Activated CD4-positive, alpha-beta T cell treated with anti-CD3 and anti-CD28 coated beads, Interleukin-2, Interleukin-6, amounts not matched to agents 100 ng/mL and 50 ng/mL, durations not matched to agents 16 hours and 8 hours (primary cell): Measurements from ENCODE around the gene FAM120A.

Experiments
- DNase-seq: peaks from one replicate; pipeline ENCODE4 v3.0.0-alpha.2; 2020

FAM120A gene

GRCh38 chr9:93565089-93565488, 113.6 kb downstream of the FAM120A start:
- peak; percentile 35 for DNase-seq

DNA sequence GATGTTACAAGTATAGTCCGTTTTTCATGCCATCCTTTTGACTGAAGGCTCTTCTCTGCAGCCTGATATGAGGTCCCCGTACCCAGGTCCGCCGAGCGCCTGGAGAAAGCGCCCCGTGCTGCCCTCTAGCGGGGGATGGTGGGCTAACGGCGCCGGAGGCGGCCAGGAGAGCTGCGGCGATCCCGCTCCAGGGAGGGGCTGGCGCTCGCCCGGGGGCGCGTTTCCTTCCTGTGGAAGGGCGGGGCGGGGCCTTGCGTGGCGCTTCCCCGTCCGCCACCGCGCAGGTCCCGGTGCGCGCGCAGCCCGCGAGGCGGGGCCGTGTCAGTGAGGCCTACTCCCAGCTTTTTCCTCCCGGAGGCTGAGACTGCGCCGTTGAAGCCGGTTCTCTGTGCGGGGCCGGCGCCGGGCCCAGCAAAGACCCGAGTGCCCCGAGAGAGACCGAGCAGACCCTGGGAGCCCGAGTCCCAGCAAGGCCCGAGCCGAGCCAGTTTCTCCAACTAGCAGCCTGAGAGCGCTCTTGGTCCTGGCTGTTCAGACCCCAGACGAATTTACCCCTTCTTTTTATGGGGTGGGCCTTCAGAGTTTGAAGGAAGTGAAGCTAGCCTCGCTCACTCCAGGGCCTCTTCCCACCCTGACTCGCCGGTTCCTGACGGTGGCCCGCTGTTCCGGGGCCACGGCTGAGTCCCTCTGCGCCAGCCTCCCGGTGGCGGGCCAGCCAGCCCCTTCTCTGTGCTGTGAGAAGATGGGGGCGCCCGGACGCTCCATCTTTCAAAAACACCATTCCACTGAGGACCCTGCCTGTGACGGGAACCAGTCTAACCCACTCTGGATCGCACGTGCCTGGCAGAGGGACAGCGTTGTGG, 115.2 kb downstream of the FAM120A start:
- peak; percentile 99 for DNase-seq

DNA sequence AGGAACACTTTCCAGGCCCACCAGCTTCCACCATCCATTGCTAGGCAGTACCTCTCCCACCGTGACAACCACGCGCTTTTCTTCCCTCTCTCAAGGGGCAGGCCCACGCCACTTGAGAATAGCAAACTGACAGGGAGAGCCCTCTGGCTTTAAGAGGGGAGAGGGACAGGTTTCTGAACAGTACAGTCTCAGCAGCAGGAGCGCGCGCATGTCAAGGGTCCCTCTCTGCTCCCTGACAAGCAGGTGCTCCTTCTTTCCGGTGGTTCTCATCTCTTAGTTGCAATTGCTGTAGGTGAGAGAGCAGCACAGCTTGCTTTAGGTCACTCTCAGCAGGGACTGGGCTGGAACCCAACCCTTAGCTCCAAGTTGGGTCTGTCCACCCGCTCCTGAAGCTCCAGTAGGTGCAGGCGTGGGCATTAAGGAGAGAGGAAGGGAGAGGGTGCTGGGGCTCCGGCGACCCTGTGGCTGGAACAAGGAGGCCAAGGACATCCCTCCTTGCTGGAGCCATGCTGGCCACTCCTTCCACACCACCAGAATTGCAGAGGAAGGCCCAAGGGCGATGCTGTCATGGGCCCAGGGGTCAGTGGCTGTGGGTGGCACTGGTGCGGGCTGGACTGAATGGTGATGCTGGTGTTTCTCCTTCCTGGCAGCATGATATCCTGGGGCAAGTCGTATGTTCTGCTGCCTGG, 115.9 kb downstream of the FAM120A start:
- DNase-seq: peak; percentile 11

DNA sequence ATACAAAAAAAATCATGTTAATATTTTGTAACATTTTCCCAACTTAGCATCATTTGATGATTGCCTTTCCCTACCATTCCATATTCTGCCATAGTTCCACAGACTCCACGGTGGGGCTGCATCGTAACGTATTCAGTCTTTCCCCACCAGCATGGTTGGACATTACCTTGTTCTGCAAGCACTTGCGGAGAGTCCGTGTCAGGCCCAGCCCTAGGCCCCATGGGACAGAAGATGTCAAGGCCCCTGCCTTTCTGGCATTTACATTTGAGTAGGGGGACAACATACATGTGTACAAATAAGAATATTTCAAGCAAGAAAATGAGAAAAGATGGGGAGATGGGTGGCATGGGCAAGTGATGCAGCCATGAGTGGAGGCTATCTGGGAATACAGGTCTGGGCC, 116.7 kb downstream of the FAM120A start:
- no peak for DNase-seq

DNA sequence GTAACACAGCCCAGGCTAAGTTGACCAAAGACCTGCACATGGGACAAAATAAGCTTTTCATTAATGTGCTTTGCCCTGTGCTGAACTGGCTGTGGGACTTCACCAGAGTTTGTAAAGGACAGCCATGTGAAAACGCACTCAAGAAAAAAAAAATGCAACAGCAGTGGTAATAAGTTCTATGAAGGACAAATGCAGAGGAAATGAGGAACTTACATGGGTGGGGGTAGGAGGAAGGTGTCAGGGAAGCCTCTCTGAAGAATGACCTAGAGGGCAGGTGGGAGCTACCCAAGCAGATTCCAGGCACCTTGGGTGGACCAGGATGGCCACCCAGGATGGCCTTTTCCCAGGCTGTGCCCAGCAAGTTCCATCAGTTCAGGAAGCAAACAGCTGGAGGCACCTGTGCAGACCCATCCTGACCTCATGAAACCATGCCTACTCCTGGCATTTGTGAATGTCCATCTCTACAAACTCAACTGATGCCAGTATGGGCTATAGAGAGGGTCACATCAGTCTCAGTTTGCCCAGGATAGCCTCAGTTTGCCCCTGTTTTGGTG, 118.2 kb downstream of the FAM120A start:
- DNase-seq: no peak

DNA sequence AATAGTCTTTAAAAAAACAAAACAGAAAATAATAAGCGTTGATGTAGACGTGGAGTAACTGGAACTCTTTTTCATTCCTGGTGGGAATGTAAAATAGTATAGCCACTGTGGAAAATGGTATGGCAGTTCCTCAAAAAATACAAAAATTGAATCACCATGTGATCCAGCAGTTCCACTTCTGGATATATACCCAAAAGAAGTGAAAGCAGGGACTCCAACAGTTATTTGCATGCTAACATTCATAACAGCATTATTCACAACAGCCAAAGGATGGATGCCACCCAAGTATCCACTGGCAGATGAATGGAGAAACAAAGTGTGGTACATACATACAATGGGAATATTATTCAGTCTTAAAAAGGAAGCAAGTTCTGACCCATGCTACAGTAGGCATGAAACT, 120.7 kb downstream of the FAM120A start:
- DNase-seq: no peak

- no peak for DNase-seq
These were observed 121.4 kb downstream of the FAM120A start for GRCh38 chr9:93572636-93573515.

- DNase-seq: no peak
These were observed 122.0 kb downstream of the FAM120A start for GRCh38 chr9:93573516-93573828.

DNA sequence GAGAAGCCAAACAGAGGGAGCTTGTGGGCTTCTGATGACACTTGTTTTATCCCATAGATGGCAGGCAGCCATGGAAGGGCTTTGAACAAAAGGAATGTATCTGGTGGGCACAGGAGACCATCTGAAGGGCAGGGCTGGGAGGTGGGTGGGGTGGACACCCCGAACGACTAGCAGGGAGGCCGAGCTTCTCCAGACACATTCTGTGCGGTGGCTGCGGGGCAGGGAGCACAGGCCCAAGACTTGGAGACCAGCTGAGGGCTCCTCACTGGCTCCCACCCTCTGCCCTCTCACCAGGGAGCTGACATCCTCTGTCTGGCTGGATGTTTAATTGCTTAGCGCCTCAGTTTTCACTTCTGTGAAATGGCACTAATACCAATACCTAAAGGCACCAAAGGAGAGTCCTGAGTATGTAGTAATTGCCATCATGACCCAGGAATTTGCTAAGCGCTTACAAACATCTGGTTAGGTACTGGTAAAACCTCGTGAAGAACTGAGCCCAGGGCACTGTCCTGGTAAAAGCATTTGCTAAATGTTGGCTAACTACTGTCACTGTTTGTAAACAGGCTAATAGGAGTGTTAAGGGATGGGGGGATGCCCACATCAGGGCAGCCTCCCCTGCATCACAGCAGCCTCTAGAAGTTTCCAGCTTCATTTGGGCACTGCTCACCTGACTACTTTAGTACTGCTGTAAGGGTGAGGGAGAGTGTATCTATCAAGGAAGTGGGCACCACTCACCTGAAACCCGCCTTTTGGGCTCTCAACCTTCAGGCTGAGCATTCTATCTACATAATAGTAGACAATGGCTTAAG, 122.8 kb downstream of the FAM120A start:
- no peak for DNase-seq

DNA sequence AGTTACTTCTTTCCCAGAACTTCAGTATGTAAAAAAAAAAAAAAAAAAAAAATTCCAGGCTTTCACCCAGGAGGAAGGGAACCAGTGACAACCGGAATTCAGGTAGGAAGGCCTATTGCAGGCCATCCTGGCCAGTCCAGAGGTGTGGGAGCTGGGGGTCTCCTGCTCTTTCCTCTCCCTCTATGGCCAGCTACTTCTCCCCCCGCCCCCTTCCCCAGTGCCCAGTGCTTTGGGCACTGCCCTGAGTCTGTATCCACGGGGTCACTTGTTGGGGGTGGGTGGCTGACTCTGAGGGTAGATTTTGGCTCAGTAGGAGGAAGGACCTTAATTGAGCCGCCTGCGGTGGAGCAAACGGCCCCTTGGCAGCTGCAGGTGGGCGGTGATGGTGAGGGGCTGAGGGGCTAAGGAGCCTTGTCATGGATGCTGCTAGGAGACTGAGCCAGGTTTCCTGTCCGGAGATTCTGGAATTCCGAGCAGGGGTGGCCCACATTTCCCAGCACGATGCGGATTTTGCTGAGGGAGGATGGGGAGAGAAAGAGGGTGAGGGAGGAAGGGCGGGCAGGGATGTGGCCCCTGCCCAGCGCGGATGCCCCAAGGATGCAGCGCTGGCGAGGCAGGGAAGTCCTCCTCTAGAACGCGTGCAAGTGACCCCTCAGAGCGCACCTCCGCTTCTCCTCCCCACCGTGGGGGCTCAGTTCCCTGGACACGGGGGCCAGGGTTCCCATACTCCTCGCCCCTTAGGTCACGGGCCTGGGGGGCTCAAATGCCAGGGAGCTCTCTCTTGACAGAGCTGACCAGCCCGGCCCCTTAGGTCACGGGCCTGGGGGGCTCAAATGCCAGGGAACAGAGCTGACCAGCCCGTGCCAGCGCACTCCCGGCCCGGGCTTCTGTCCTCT, 123.7 kb downstream of the FAM120A start:
- DNase-seq: no peak

- DNase-seq: peak; percentile 52
These were observed 124.3 kb downstream of the FAM120A start for GRCh38 chr9:93575796-93576257.

DNA sequence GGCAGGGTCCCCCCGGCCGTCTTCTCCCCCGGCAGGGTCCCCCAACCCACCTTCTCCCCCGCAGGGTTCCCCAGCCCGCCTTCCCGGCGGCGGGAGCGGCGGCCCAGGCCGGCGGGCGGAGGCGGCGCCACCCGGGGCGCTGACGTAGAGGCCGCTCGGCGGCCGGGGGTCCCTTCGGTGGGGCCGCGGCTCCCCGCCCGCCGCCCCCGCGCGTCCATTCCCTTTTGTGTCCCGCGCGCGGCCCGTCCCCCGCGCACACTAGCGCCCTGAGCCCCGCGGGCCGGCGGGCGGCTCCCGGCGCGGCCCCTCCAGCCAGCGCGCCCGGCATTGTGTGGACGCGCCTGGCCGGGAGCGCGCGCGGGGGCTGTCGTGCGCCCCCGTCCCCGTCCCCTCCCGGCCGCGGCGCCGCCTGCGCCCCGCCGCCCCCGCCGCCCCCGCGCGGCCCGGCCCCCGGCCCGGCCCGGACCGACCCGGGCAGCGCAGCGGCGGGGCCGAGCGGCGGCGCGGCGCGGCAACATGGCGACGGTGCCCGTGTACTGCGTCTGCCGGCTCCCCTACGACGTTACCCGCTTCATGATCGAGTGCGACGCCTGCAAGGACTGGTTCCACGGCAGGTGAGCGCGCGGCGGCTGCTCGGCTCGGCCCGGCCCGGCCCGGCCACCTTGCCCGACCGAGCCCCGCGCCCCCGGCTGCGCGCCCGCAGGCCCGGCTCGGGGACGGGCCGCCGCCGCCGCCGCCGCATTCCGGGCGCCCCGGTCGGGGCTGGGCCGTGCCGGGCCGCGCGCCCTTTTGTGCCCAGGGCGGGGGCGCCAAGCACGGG, 125.0 kb downstream of the FAM120A start, which contains the start of gene PHF2:
Gene PHF2 (plus strand): TSS at position 327 of the 820 bp plus-strand sequence. CDS start 190 bp downstream, at position 517.
- DNase-seq: peak; percentile 36

- DNase-seq: peak; percentile 18
These were observed 125.8 kb downstream of the FAM120A start for GRCh38 chr9:93577078-93577974.

GRCh38 chr9:93577975-93578682, 126.6 kb downstream of the FAM120A start:
- DNase-seq: no peak

DNA sequence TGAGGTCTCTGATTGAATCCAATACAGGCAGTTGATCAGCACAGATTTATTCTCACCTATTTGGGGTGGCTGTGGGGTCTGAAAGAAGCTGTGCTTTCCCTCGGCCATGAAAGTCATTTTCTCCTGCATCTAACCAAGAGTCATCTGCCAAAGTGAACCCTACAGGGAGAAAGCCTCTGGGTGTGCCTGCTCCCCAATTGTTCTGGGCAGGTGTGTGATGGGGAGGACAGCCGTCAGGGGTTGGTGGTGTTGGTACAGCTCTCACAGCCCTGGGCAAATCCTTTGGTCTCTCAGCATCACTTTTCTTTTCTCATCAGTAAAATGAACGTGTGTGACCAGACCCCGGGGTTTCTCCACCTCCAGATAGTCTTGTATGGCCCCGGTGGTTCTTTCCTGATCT, 127.4 kb downstream of the FAM120A start:
- no peak for DNase-seq

GRCh38 chr9:93579711-93580516, 128.4 kb downstream of the FAM120A start:
- DNase-seq: no peak

DNA sequence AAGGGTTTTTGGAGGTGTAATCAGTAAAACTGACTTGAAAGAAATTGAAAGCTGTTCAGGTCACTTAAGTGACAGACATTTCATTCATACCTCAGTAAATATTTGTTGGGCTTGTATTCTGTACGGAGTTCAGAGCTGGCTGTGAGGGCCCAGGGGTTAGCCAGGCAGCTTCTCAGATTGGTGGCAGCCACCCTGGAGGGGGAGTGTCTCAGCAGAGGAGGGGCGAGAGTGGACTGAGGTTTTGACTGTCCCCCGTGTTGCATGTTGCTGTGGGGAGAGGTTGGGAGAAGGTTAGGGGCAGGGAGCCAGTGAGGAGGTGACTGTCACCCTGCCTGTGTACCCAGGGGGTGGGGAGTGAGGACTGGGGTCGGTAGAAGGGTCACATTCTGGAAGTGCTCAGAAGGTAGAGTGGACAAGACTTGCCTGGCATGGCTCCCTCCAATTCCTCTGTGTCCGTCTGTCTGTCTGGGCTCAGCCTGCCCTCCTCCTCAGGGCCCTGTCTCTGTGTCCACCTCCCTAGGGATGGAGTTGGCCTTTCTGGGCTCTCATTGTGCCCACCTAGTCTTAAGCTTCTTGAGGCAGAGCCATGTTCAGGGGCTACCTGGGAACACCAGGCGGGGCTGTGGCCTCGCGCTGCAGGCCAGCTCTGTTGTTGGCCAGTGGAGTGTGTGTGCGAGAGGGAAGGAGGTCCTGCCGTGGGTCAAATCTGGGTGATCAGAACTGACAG, 129.3 kb downstream of the FAM120A start:
- DNase-seq: no peak
